GM21526 (cell line): ENCODE results near the gene JMJD8.

Experiments
- ATAC-seq: cut with Tn5 transposase; IDR thresholded peaks from one replicate; pipeline ENCODE4 v1.9.1; 2021; ENCODE audit warnings: moderate library complexity; ENCODE audit not compliant: unreplicated experiment, low FRiP score

JMJD8 gene

DNA sequence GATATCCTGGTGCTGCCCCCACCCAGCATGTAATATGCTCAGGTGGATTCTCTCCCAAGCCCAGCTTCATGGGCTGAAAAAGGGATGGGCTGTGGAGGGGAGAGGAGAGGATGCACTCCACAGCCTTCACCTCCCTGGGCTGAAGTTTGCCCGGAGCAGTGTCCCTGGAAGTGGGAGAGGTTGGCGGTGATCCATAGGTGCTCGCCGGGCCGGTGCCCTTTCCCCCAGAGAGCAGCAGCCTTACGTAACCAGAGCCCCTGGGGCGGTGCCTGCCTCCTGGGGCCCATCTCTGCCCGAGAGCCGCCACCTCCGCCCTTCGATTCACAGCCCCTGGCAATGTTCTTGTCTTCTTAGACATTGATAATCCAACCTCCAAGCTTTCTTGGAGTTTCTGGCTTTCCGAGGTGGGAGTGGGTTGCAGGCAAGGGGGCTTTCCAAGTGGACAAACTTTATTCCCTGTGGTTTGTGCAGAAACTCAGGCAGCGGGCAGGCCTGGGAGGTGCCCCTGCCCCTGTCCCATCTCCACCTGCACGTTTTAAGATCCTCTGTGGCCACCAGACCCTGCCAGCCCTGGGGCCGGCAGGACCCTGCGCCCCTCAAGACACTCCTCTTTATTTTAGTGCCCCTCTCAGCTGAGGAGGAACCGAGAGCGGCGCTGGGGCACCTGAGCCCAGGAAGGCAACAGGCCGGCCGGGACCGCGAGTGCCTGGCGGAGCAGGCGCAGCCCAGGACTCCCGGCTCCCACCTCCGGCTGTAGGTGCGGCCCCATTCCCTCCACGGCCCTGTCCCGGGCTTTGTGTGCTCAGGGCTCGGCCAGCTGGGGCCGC lies 38.1 kb downstream of the JMJD8 start:
- ATAC-seq = no peak

DNA sequence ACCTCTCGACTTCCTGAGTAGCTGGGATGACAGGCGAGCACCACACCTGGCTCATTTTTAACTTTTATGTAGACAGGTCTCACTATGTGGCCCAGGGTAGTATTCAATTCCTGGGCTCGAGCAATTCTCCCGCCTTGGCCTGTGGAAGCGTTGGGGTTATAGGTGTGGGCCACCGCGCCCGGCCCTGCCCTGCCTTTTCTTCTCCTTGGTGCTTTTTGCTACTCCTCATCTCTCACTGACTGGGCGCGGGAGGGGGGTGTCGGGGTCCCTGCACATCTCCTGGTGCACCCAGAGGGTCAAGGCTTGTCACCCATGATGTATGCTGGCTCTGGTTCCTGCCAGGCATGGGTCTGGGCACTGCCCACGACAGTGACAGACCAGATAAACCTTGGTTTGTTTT lies 39.6 kb downstream of the JMJD8 start:
- ATAC-seq = no peak

DNA sequence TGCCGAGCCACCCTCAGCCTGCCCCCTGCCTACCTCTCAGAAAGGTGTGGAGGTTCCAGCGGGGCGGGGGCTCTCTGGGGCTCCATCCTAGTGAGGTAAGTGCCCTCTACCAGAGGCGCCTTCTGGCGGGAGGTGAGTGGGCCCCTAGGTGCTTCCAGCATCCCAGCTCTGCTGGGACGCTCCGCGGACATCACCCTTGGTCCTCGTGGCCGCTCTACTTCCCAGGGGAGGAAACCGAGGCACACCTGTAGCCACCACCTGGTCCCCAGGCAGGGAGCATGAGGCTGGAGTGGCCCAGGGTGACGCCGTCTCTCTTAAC lies 41.1 kb downstream of the JMJD8 start:
- ATAC-seq = no peak

DNA sequence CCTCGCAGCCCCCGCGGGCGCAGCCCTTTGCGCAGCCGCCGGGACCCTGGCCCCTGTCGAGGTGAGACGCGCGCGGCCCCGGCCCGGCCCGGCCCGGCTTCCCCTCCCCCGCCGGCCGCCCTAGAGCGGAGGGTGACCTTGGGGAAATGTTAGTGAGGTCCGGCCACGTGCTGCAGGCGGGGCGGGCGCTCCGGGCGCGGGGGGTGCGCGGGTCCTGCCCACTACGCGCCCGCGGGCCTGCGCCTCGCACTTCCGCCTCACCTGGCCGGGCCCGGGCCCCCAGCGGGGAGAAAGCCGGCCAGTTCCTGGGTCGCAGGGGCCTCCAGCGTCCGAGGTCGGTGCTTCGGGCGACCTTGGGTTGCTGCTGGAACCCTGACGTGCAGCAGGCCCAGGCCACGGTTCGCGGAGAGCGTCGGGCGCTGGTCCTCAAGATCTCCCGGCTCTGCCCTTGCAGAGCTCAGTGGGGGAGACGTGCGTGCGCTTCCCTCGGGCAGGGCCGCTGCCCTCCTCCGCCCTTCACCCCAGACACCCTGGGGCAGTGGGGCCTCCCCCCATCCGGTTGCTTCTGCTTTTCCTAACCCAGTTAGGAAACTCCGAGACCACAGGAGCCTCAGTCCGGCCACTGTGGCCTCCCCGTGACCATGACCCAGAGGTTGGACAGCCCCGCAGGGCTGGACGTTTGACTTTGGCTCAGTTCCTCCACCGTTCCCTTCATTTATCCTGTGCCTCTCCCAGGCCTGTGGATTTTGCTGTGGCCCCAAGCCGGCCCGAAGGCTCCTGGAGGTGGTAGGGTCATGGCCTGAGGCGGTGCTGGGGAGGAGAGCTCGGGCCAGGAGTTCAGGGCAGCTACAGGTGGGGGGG lies 41.7 kb downstream of the JMJD8 start:
- peak; percentile 30 for ATAC-seq

DNA sequence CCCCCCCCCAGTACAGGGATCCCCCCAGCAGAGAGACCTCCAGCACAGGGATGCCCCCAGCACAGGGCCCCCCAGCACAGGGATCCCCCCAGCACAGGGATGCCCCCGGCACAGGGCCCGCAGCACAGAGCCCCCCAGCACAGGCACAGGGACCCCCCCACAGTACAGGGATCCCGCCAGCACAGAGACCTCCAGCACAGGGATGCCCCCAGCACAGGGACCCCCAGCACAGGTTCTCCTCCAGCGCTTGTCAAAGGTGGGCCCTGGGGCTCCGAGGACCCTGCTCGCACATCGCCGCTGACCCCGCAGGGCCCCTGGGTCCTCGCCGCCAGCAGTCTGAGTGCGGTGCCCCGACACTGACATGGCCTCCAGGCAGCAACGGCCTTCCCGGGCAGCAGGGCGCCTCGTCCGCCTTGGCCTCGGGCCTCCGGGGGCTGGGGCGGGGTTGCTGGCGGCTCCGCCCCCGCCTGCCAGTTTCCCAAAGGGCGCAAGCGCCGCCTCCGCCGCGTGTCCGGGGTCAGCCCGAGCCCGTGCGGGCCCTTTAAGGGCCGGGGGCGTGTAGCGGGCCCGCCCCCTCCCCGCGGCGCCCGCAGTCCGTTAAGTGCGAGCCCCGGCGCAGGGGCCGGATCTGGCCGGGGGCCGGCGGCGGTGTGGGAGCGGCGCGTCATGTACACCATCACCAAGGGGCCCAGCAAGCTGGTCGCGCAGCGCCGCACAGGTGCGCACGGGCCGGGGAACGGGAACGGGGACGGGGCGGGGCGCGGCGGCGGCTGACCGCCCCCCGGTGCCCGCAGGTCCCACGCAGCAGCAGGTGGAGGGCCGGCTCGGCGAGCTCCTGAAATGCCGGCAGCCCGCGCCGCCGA lies 42.6 kb downstream of the JMJD8 start, which contains the start of gene MCRIP2:
Gene MCRIP2, plus strand, starts transcription at position 503 of the 863 bp plus-strand sequence. Its CDS starts 164 bp downstream, at position 667.
- ATAC-seq = peak; percentile 27

DNA sequence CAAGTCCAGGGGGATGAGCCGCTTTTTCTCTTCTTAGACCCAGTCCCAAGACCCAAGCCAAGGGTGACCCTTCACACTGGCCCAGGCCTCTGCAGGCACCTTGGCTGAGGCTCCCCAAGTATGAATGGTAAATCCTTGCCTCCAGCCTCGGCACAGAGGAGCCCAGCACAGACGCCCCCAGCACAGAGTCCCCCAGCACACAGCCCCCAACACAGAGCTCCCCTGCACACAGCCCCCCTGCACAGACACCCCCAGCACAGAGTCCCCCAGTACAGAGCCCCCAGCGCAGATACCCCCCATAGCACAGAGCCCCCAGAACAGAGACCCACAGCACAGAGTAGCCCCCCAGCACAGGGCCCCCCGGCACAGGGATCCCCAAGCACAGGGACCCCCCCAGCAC lies 43.5 kb downstream of the JMJD8 start:
- no peak for ATAC-seq

DNA sequence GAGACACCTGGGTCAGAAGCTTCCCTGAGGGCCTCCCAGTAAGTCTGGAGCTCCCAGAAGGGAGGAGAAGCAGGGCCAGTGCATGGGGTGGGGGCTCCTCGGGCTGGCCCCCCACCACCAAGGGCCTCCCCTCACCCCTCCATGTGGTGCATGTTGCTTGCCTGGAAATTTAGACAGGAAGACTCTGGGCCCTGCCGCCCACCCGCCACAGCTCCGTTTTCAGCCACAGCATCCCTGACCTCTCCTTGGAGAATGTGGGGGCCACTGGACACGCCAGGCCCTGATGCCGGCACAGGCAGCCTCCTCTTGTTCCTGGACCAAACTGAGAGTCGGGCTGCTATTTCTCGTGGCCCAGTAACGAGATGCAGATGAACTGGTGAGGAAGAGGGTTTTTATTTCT lies 45.3 kb downstream of the JMJD8 start:
- no peak for ATAC-seq

DNA sequence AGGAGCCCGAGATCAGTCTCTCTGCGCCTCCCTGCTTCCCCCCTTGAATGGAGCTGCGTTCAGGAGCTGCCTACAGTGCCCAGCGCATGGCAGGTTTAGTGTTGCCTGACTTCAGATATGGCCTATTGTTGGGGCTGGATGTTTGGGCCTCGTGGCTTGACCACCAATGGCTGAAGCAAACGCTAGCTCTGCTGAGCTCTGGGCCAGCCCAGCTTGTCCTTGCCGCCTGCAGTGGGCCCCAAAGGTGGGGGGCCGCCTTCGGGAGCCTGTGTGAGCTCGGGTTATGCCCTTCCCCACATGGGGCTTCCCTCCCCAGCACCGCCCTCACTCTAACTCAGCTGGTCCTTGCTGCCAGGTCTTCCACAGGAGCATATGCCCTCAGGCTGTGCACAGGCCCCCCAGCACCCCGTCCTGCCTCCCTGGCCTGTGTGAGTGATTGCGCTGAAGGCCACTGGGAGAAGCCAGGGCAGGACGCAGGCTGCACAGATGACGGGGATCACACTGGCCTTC lies 46.0 kb downstream of the JMJD8 start:
- ATAC-seq = no peak

DNA sequence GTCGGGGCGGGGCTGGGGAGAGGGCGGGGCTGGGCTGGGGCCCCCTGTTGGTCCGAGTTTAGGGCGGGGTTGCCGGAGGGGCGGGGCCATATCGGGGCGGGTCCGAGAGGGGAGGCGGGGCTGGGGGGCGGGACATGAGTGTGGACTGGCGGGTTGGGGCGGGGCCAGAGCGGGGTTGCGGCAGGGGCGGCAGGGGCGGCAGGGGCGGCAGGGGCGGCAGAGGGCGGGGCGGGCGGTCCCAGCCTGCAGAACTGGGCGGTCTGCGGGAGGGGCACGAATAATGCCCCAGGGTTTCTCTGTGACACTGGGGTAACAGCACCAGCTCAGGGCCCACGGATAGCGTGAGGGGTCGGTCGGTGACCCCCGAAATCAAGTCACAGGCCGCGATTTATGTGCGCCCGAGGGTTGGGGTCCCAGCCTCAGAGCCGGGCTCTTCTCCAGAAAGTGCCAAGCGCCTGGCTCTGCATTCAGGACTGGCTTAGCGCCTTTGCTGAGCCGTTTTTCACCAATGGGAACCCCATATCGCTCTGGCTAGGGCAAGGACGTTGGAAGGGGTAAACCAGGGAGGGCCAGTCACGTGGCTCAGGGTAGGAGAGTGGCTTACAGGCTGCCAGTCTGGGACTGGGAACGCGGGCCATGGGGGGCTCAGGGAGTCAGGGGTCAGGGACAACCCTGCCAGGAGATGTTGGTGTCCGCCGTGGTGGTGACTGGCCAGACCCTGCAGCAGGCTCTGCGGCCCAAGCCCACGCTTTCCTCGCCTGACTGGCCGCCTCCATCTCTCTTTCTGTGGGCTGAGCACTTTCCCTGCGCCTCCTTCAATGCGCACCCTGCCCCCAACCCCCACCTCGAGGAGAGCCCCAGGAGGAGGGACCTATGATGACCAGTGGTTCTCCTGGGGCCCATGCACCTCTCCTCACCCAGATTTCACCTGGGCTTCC lies 46.8 kb downstream of the JMJD8 start:
- ATAC-seq = no peak

DNA sequence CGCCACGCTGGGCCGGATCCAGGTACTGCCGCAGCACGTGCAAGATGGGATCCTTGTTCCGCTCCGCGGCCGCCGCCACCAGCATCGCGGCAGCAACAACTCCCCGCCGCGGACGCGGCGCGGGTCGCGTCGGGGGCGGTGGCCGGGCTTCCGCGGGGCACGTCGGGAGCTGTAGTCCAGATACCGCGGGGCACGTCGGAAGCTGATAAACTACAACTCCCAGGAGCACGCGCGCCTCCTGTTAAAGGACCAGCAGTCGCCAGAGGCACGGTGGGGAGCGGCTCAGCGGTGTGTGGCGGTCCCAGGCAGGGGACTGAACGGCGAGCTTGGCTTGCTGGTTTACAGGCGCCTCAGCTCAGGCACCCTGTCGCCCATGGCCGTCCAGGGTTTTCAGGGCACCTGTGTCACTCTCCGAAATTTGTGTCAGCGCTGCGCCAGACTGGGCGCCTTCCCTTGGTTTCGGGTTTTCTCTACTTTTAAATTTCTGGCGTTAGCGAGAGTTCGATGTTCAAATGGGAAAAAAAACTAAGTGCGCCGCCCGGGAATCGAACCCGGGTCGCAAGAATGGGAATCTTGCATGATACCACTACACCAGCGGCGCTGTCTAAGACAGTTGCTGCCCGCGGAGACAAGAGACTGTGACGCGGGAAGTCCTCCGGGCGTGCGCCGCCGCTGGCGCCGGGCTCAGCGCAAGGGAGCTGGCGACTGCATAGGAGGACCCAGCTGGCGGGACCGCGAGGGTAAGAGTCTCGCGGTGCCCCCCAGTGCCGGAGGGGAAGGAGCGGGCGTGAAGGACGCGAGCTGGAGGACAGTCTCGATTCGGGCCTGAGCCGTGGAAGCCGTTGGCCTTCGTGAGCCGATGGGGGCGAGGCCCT lies 47.7 kb downstream of the JMJD8 start, which contains the start of gene METTL26:
Gene METTL26, minus strand, starts transcription at position 100 of the 875 bp plus-strand sequence. Its CDS starts 15 bp downstream, at position 85.
- peak; percentile 52 for ATAC-seq

DNA sequence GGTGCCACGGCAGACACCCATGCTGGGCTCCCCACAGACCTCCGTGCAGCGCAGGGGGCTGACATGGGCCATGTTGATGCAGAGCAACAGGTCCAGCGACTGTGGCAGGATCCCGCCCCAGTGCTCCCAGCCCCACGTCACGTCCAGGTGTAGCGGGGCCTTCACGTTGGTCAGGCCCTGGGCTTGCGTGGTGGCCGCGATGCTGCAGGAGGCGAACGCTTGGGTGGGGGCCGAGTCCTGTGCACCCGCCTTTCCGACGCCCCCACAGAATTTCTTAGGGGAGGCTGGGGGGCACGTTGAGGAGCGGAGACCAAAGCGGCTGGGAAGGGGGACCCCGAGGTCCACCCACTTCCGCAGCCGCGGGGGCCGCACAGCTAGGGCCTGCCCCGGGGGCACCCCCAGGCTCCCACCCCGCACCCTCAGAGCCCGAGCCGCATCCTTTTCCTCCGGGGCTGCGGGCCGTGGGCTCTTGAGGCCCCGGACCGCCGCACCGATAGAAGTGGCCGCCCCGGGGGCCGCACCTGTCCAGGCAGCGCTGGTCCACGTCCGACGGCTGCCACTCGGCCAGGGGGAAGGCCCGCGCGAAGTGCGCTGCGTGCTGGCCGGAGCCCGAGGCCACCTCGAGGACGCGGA lies 48.4 kb downstream of the JMJD8 start:
- no peak for ATAC-seq

DNA sequence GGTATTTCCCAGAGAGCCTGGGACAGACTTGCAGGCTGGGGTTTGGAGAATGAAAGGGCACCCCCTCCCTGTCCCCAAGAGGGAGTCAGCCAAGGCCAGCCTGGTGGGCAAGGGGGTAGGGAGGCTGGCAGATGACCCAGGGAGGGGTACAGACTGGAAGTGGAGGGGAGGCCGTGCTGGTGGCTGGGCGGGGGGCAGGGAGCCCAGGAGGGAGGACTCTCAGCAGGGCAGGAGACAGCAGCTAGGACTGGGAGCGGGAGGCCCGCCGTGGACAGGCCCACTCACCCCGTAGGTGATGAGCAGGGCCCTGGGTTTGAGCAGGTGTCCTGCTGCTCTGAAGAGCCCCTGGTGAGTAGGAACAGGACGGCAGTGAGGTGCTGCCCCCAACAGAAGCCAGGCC lies 49.1 kb downstream of the JMJD8 start:
- no peak for ATAC-seq

DNA sequence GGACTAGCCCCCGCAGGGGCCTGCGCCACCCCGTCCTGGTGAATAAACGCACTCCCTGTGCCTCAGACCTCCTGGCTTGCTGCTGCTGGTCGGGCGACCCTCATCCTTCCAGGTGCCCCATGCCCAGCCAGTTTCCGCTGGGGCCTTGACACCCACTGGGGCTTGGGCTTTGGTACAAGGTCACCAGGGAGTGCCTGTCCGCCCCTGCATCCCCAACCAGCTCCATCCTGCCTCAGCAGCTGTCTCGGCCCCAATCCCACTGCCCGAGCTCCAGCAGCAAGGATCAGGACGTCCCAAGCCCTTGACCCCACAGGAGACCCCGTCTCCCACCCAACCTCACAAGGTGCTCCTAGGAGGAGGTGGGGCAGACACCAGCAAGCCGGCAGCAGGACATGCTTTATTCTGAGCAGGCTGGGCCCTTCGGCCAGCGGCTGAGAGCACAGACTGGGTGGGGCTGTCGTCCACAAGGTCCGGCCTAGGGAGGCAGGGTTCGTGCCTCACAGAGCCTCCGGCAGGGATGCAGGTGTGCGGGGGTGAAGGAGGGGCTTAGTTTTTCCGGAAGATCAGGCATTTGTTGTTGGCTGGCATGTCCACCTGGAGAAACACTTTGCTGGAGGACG lies 50.0 kb downstream of the JMJD8 start:
- ATAC-seq = no peak

DNA sequence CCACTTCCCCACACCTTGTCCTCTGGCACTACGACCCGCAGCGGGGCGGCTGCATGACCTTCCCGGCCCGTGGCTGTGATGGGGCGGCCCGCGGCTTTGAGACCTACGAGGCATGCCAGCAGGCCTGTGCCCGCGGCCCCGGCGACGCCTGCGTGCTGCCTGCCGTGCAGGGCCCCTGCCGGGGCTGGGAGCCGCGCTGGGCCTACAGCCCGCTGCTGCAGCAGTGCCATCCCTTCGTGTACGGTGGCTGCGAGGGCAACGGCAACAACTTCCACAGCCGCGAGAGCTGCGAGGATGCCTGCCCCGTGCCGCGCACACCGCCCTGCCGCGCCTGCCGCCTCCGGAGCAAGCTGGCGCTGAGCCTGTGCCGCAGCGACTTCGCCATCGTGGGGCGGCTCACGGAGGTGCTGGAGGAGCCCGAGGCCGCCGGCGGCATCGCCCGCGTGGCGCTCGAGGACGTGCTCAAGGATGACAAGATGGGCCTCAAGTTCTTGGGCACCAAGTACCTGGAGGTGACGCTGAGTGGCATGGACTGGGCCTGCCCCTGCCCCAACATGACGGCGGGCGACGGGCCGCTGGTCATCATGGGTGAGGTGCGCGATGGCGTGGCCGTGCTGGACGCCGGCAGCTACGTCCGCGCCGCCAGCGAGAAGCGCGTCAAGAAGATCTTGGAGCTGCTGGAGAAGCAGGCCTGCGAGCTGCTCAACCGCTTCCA lies 50.6 kb downstream of the JMJD8 start:
- ATAC-seq = no peak

DNA sequence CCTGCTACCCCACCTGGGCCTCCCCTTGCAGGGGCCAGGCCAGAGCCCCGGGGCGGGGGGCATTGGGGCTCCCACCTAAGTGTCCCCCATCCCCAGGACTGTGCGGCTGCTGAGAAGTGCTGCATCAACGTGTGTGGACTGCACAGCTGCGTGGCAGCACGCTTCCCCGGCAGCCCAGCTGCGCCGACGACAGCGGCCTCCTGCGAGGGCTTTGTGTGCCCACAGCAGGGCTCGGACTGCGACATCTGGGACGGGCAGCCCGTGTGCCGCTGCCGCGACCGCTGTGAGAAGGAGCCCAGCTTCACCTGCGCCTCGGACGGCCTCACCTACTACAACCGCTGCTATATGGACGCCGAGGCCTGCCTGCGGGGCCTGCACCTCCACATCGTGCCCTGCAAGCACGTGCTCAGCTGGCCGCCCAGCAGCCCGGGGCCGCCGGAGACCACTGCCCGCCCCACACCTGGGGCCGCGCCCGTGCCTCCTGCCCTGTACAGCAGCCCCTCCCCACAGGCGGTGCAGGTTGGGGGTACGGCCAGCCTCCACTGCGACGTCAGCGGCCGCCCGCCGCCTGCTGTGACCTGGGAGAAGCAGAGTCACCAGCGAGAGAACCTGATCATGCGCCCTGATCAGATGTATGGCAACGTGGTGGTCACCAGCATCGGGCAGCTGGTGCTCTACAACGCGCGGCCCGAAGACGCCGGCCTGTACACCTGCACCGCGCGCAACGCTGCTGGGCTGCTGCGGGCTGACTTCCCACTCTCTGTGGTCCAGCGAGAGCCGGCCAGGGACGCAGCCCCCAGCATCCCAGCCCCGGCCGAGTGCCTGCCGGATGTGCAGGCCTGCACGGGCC lies 51.4 kb downstream of the JMJD8 start:
- ATAC-seq = no peak

DNA sequence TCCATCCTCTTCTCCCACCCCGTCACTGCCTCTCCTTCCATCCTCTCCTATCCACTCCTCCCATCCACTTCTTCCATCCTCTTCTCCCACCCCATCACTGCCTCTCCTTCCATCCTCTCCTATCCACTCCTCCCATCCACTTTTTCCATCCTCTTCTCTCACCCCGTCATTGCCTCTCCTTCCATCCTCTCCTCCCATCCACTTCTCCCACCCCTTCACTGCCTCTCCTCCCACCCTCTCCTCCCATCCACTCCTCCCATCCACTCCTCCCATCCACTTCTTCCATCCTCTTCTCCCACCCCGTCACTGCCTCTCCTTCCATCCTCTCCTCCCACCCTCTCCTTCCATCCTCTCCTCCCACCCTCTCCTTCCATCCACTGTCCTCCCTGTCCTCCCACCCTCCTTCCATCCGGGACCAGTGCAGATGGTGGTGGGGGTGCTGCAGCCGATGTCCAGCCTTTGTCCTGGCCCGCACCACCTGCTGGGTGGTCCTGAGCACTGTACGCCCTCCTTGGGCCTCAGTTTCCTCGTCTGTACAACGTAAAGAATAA lies 52.3 kb downstream of the JMJD8 start:
- no peak for ATAC-seq
